Stimulated activated CD4-positive, alpha-beta T cell treated with anti-CD3 and anti-CD28 coated beads, Interleukin-2, amount 100 ng/mL, for 48 hours (primary cell): ENCODE measurements around the gene GPC2.
"Not testable (repeated sequence)": the region's sequence is repeated elsewhere in the genome, so short reads cannot be mapped to it uniquely, and the experiment has no call there.

ENCODE experiments used
- DNase-seq, 2 donors: peaks; one replicate each; pipeline ENCODE4 v3.0.0-alpha.2; 2020

Gene GPC2, protein sequence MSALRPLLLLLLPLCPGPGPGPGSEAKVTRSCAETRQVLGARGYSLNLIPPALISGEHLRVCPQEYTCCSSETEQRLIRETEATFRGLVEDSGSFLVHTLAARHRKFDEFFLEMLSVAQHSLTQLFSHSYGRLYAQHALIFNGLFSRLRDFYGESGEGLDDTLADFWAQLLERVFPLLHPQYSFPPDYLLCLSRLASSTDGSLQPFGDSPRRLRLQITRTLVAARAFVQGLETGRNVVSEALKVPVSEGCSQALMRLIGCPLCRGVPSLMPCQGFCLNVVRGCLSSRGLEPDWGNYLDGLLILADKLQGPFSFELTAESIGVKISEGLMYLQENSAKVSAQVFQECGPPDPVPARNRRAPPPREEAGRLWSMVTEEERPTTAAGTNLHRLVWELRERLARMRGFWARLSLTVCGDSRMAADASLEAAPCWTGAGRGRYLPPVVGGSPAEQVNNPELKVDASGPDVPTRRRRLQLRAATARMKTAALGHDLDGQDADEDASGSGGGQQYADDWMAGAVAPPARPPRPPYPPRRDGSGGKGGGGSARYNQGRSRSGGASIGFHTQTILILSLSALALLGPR

DNA sequence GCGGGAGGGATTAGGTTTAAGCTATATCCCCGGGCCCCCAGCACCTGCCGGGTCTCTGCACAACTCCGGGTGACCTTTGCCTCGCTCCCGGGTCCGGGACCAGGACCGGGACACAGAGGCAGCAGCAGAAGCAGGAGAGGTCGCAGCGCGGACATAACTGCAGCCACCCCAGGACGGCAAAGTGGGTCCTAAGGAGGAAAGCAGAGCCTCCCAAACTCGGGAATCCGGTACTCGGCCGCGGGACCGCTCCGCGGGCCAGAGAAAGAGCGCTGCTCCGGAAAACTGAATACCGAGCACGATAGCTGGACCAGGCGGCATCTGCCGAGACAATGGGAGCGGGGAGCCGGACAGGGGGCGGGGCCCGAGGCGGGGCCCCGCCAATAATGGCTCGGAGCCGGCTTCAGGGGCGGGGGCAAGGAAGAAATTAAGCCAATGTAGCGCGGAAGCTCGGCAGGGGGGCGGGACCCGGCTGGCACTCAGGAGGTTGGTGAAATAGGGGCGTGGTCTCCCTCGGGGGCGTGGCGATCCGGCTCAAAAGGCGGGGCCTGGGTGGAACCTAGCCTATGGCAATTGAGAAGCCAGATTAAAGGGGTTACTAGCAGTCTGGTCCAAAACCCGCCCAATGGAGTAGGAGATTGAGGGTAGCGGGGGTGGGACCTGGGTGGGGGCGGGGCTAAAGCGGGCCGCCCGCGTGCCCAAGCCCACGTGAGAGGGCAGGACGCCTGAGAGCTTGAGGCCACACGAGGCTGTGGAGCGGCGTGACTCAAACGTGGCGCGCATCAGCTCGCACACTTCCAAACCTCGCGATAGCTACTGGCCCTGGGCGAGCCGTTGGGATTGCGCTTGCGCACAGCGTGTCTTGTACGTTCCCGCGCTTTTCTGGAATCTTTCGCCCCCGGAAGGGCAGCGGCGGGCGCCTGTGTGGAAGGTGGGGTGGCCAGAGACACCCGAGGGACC is at the start of gene GPC2, which contains the start of gene STAG3:
TSS of gene GPC2 (minus strand) at position 337 of the 957 bp plus-strand sequence. CDS start at position 155, 182 bp downstream.
TSS of gene STAG3 (plus strand) at position 874 of the 957 bp plus-strand sequence. CDS start 2,639 bp downstream, outside the sequence.
- peak; percentile 98 to 99 for DNase-seq

DNA sequence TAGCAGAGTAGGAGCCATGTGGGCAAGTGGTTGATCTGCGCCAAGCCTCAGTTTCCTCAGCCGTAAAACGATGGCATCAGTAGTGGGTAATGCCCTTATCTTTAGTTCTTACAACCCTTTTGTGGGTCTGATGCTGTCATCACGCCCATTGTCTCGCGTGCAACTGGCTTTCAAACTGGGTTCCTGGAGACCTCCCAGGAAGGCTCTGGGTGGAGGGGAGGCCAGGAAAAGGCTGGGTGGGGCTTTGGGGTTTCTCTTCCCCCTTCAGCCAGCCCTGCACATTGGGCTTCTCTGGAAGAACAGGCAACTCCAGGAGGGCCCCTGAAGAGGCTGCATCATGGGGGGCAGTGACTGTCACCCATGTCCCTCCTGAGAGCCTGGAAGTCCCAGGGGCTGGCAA is 47.7 kb upstream of the GPC2 start:
- DNase-seq, result not testable (repeated sequence)

DNA sequence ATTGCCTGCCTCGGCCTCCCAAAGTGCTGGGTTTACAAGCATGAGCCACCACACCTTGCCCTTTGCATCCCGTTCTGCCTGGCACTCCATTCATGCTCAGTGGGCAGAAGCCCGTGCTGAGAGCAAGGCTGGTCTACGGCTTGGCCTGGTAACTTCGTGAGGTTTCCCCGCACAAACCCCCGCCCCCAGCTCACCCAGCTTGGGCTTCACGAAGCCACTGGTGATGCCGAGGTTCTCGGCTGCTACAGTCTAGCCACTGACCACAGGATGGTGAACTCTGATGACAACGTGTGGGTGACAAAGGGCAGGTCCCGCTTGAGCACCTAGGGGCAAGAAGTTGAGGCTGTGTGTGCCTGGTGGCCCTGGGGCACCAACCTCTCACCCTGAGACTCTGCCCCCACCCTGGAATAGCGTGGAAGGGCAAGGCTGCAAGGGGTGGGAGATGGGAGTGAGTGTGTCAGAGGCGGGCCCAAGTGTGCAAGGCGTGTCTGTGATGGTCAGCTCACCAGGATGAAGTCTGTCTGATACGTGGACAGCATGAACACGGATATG is 46.3 kb upstream of the GPC2 start:
- not testable (repeated sequence) for DNase-seq

DNA sequence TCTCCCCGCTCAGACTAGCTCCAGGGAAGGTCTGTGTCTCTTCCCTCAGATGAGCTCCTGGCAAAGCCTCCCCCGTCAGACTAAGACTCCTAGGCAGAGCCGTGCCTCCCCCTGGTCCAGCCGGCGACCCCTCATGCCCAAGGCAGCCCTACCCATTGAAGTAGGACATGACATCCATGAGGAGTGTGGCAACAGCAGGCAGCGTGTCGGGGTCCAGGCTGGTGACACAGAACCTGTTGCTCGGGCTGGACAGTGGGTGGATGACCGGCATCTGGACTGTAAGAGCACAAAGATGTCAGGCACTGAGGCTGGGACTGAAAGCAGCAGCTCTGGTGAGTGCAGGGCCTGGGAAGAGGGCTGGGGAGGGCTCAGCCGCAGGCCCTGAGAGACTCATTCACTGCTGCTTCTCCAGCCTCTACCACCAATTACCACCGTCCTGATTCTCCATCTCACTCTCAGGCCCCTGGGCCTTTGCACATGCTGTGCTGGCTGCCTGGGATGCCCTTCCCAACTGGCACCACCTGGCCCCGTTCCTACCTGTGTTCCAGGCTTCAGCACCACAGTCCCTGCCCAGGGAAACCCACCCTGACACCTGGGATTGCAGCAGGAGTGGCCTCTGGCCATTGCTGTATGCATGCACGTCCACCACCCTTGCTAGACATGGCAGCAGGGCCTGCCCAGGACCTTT is 45.4 kb upstream of the GPC2 start:
- no peak for DNase-seq

DNA sequence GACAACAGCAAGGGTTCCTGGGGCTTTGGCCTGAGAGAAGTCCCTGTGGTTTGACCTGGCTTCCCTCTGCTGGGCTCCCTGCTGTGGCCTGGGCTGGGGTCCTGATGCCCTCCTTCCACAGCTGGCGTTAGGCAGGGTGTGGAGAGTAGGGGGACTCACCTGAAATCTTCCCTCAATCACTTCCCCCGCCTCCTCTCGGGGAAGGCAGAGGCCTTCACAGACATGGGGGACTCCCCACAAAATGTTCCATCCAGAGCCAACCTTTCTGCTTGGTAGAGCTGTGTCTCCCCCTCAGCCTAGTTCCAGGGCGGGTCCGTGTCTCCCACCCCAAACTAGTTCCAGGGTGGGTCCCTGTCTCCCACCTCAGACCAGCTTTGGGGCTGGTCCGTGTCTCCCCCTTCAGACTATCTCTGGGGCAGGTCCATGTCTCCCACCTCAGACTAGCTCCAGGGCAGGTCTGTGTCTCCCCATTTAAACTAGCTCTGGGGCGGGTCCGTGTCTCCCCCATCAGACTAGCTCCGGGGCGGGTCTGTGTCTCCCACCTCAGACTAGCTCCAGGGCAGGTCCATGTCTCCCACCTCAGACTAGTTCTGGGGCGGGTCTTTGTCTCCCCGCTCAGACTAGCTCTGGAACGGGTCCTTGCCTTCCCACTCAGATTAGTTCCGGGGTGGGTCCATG is 44.7 kb upstream of the GPC2 start:
- no peak for DNase-seq

DNA sequence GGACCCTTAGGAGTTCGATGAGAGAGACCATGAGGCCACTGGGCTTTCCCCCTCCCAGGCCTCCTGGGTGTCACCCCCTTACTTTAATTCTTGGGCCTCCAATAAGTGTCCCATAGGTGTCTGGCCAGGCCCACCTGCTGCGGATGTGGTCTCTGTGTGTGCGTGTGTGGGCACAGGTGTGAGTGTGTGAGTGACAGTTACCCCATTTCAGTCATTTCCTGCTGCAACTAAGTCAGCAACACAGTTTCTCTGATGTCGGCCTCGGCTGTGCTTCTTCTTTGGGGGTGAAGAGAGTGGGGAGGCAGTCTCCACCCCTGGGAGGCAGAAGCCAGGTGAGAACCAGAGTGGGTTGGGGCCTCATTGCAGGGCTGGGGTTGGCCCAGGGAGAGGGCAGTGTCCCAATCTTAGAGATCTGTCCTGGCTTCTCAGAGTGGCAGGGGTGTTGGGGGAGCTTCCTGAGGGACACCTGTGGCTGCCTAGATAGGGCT is 44.1 kb upstream of the GPC2 start:
- DNase-seq, result peak; percentile 46 to 65

DNA sequence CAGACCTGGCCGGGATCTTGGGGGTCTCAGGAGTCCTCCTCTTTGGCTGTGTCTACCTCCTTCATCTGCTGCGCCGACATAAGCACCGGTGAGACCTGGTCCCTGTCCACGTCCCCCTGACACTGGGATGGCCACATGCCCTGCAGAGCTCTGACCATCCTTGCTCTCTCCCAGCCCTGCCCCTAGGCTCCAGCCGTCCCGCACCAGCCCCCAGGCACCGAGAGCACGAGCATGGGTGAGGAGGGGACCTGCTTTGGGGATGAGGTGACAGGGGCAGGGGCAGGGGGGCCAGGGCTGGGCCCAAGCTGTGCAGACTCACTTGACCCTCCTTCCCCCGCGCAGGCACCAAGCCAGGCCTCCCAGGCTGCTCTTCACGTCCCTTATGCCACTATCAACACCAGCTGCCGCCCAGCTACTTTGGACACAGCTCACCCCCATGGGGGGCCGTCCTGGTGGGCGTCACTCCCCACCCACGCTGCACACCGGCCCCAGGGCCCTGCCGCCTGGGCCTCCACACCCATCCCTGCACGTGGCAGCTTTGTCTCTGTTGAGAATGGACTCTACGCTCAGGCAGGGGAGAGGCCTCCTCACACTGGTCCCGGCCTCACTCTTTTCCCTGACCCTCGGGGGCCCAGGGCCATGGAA is 43.5 kb upstream of the GPC2 start:
- no peak for DNase-seq

DNA sequence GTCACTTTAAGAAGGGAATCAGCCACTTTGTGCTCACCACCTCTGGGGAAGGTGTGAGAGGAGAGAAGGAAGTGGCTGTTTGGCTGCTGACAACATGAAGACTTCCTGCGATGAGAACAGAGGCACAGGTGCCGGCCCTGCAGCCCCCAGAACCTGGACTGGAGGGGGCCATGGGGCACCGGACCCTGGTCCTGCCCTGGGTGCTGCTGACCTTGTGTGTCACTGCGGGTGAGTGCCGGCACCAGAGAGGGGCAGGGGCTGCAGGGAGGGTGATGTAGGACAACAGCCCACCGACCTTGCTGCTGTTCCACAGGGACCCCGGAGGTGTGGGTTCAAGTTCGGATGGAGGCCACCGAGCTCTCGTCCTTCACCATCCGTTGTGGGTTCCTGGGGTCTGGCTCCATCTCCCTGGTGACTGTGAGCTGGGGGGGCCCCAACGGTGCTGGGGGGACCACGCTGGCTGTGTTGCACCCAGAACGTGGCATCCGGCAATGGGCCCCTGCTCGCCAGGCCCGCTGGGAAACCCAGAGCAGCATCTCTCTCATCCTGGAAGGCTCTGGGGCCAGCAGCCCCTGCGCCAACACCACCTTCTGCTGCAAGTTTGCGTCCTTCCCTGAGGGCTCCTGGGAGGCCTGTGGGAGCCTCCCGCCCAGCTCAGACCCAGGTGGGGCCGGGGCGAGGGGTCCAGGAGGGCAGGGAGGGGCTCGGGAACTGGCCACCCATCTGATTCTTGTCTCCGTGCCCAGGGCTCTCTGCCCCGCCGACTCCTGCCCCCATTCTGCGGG is 42.8 kb upstream of the GPC2 start, which contains the start of gene PVRIG:
TSS of gene PVRIG (plus strand) at position 149 of the 785 bp plus-strand sequence. CDS start at position 171, 22 bp downstream.
- DNase-seq, result peak in 1 of 2 donors; percentile 36

DNA sequence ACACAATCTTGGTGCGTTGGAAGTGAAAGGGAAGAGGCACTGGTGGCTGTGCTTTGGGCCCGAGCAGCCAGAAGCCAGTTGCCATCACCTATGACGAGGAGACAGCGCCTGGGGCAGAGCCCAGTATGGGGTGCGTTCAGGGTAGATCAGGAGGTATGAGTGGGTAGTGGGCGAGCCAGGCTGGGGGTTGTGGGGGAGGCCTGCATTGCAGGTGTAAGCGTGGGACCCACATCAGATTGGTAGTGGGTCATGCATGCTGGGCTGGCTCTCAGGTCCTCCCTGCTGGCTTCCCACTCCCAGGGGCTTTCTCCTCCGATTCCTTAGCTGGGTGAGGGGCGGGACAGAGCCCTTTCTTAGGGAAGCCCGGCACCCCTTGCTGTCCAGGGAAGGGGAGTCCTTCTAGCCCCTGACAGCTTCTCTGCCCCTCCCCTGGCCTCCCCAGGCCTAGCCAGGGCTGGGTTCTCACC is 42.1 kb upstream of the GPC2 start:
- no peak for DNase-seq

DNA sequence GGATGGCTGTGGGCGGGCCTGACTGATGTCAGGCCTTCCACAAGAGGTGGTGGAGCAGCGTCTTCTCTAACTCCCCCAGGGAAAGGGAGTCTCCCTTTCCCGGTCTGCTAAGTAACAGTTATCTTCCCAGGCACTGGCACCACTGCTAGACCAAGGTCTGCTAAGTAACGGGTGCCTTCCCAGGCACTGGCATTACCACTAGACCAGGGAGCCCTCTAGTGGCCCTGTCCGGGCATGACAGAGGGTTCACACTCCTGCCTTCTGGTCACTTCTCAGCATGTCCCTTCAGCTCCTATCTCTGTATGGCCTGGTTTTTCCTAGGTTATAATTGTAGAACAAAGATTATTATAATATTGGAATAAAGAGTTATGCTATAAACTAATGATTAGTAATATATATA is 40.8 kb upstream of the GPC2 start:
- DNase-seq, result peak; percentile 78 to 88

DNA sequence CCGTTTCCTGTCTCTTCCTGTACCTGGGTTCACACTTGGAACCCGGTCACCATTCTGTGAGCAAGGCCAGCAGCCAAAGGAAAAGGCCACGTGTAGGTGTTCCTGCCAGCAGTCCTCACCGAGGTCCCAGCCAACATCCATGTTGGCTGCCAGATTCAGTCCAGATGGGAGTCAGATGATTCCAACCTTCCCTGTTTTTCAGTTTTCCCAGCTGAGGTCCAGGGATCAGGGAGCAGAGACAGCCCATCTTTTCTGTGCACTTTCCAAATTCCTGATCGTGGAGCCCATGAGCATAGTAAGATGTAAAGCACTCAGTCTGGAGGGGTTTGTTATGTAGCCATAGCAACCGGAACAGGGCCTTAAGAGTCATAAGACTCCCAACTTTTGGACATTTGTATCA is 38.7 kb upstream of the GPC2 start:
- no peak for DNase-seq

DNA sequence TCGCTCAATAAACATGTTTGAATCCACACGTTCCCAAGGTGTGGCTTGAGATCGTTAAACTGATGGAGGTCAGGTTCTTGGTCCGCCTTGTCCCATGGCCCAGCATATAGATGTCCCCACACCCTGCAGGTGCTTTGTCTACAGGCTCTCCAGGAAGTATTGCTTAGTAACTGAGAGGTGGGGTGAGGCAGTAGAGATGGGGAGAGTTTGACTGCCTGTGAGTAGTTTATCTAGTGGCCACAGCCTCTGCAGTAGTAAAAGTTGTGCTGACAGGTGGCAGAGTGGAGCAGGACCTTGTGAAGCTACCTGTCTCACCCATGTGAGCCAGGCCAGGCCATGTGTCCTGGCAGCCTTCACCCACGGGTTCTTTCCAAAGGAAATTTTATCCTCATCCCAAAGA is 37.2 kb upstream of the GPC2 start:
- DNase-seq, result not testable (repeated sequence)

DNA sequence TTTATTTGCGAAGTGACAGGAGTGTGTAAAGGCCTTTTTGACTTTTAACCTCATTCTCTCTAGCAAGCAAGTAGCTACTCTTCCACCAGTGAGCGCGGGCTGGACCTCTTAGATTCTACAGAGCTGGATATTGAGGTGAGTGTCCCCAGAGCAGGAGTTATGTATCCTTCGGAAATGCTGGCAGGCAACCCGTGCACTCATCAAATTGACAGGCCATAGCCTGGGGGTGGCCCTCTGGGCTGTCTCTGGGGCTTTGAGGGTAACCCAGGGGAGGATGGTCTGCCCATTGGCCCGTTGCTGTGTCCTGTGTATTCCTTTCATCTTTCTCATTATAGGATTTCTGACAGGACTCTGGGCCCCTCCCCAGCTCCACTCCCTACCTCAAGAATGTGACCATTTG is 36.5 kb upstream of the GPC2 start:
- DNase-seq, result no peak

DNA sequence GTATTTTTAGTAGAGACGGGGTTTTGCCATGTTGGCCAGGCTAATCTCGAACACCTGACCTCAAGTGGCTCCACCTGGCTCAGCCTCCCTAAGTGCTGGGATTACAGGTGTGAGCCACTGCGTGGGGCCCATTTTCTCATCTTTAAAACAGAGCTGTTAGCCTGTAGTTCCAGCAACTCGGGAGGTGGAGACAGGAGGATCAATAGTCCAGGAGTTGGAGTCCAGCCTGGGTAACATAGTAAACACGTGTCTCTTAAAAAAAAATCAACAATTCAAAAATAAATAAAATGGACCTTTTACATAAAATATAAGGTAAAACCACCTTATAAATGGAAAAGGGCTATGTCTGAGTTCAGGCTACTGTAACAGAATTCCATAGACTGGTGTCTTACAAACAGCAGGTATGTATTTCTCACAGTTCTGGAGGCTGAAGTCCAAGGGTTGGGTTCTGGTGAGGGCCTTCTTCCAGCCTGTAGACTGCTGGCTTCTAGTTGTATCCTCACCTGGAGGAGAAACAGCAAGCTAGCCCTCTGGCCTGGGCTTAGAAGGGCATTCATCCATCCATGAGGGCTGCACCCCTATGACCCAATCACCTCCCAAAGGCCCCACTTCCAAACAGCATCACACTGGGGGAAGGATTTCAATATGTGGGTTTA is 35.6 kb upstream of the GPC2 start:
- no peak for DNase-seq

DNA sequence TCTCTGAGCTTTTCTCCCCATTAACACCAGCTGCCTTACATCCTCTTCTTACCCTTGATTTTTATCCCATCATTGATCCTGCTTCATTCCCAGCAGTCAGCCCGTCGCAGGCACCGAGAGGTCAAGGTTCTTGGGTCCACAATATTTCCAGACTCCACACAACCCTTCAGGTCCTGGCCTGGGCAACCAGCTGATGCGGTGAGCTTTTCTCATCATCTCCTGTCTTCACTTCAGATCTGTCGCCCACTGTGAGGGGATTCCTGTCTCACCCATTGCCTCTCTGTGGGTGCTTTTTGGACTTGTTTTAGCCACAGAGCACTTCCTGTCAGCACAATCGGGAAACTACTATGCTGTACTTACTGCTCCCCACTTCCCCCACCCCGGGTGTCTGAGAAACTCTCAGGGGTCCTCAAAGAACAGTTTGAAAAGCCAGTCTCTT is 34.2 kb upstream of the GPC2 start:
- no peak for DNase-seq

DNA sequence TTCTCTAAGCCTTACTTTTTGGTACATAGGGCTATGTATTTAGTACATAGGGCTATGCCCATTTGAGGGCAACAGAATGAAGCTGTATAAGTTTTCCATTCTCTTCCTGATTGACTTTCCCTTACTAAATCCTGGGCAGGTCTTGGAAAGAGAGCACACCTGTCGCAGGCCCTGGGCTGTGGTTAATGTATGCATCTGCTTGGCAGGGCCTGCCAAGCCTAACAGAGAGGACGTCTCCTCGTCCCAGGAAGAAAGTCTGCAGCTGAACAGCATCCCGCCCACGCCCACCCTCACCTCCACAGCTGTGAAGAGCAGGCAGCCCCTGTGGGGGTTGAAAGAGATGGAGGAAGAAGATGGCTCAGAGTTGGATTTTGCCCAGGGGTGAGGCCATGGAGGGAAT is 33.6 kb upstream of the GPC2 start:
- DNase-seq, result no peak

DNA sequence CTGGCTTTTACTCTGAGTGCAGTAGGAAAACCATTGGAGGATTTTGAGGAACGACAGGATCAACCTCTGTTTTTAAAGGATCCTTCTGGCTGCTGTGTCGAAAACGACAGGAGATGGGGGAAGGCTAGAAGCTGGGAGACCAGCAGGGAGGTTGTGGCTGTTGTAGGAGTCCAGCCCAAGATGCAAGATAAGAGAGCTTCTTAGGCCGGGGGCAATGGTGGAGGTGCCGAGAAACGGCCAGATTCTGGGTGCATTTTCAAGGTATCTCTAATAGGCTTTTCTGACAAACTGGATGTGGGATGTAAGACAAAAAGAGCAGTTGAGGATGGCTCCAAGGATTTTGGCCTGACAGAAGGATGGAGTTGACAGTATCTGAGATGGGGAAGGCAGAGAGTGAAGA is 32.3 kb upstream of the GPC2 start:
- no peak for DNase-seq

DNA sequence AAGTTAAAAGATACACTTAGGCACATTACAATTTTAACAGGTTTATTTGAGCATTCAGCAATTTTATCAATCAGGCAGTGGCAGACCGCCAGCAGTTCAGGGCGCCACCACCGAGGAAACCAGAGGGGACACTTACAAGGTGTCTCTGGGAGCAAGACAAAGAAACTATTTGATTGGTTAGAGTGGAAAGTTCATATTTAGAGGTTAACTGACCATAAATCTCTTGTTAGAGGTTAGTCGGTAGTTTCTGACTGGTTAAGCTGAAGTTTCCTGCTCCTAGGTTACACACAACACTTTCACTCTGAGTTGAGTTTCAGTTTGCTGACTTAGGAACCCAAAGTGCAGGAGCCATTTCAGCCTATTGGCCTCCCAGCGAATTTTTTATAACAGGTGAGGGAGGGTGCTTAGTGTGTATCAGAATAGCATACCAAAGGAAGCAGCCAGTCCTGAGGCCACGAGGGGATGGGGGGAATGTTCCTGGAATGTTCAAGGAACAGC is 31.8 kb upstream of the GPC2 start:
- peak in 1 of 2 donors; percentile 27 for DNase-seq

DNA sequence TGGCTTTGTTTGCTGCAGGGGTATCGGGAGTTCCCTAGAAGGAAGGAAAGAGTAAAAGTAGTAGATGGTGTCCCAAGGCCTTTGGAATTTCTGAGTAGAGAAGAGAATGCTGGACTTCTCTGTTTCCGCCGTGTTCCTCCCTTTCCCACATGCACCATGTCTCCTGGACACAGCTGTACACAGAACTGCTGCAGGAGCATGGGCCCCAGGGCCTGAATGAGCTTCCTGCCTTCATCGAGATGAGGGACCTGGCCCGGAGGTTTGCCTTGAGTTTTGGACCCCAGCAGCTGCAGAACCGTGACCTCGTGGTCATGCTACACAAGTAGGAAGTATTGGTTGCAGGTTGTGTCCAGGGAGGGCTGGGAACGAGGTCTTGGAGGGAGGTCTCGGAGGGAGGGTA is 27.3 kb upstream of the GPC2 start:
- no peak for DNase-seq
